ENCODE measurements around the gene PSMC3. TPM values are rescaled to one million over a fixed set of nuclear protein-coding genes. Genes with fewer than 3 reads are reported as not detected.

Gene PSMC3
- total and polyA plus RNA-seq, 2 of the 13 experiments (the other 11 are each of a cell fraction or from before 2014, with no cell fraction given), result 75.8 to 214 TPM

- TF ChIP-seq, protein P1, sequence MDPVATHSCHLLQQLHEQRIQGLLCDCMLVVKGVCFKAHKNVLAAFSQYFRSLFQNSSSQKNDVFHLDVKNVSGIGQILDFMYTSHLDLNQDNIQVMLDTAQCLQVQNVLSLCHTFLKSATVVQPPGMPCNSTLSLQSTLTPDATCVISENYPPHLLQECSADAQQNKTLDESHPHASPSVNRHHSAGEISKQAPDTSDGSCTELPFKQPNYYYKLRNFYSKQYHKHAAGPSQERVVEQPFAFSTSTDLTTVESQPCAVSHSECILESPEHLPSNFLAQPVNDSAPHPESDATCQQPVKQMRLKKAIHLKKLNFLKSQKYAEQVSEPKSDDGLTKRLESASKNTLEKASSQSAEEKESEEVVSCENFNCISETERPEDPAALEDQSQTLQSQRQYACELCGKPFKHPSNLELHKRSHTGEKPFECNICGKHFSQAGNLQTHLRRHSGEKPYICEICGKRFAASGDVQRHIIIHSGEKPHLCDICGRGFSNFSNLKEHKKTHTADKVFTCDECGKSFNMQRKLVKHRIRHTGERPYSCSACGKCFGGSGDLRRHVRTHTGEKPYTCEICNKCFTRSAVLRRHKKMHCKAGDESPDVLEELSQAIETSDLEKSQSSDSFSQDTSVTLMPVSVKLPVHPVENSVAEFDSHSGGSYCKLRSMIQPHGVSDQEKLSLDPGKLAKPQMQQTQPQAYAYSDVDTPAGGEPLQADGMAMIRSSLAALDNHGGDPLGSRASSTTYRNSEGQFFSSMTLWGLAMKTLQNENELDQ (CRISPR knock-in tag; IDR thresholded peaks at IDR 0.05; ENCODE audit: borderline replicate concordance), result no peak
- no peak for TF ChIP-seq NAIF1 (CRISPR knock-in tag; IDR thresholded peaks at IDR 0.05; ENCODE audit: borderline replicate concordance)
- no peak for TF ChIP-seq SNAPC2 (CRISPR knock-in tag; IDR thresholded peaks at IDR 0.05)
- no peak for TF ChIP-seq ZNF253 (CRISPR knock-in tag; IDR thresholded peaks at IDR 0.05; ENCODE audit: borderline replicate concordance)
- no peak for TF ChIP-seq ZNF713 (CRISPR knock-in tag; IDR thresholded peaks at IDR 0.05)
- TF ChIP-seq REXO4 (CRISPR knock-in tag; IDR thresholded peaks at IDR 0.05; ENCODE audit: borderline replicate concordance), result no peak
- no peak for TF ChIP-seq HNRNPH1 (optimal IDR thresholded peaks at IDR 0.05; ENCODE audit: low read depth, low read length)
- TF ChIP-seq PHF21A (CRISPR knock-in tag; IDR thresholded peaks at IDR 0.05), result no peak; the same call in 1 of the 2 replicates
- TF ChIP-seq JUN (CRISPR knock-in tag; IDR thresholded peaks at IDR 0.05), result 0 out of 2 replicates have a peak, but pooled peaks have one; percentile 15
- TF ChIP-seq ZNF629 (CRISPR knock-in tag; conservative IDR thresholded peaks at IDR 0.05), result peak; percentile 46
- TF ChIP-seq FOXK2 (IDR thresholded peaks at IDR 0.05), result no peak
- no peak for TF ChIP-seq ZNF143 (CRISPR knock-in tag; IDR thresholded peaks at IDR 0.05)
- TF ChIP-seq ARID3A (IDR thresholded peaks at IDR 0.05; ENCODE audit: low read depth, low read length), result 0 out of 2 replicates have a peak, but pooled peaks have one; percentile 12
- TF ChIP-seq PLRG1 (conservative IDR thresholded peaks at IDR 0.05), result no peak
- 0 out of 2 replicates have a peak, but pooled peaks have one; percentile 23 for TF ChIP-seq BORCS8-MEF2B (CRISPR knock-in tag; IDR thresholded peaks at IDR 0.05)
- TF ChIP-seq GATAD1 (CRISPR knock-in tag; IDR thresholded peaks at IDR 0.05), result no peak
- no peak for TF ChIP-seq SP2 (CRISPR knock-in tag; IDR thresholded peaks at IDR 0.05)
- no peak for TF ChIP-seq ZNF543 (CRISPR knock-in tag; IDR thresholded peaks at IDR 0.05)
- TF ChIP-seq ZNF136 (CRISPR knock-in tag; IDR thresholded peaks at IDR 0.05; ENCODE audit: low read depth), result no peak
- no peak for TF ChIP-seq MTF2 (CRISPR knock-in tag; IDR thresholded peaks at IDR 0.05; ENCODE audit: borderline replicate concordance)
- no peak; the same call in 1 of the 2 replicates for TF ChIP-seq ZIK1 (CRISPR knock-in tag; IDR thresholded peaks at IDR 0.05; ENCODE audit: borderline replicate concordance, low read depth)
- TF ChIP-seq ZNF430 (CRISPR knock-in tag; IDR thresholded peaks at IDR 0.05), result no peak
- no peak for TF ChIP-seq ETS1 (CRISPR knock-in tag; IDR thresholded peaks at IDR 0.05)
- no peak for TF ChIP-seq FOSL1 (CRISPR knock-in tag; IDR thresholded peaks at IDR 0.05; ENCODE audit: borderline replicate concordance)
- TF ChIP-seq NR1H2 (CRISPR knock-in tag; IDR thresholded peaks at IDR 0.05; ENCODE audit: borderline replicate concordance, low read depth), result no peak
- no peak for TF ChIP-seq ZBTB42 (CRISPR knock-in tag; IDR thresholded peaks at IDR 0.05)
- no peak for TF ChIP-seq ZNF570 (CRISPR knock-in tag; IDR thresholded peaks at IDR 0.05; ENCODE audit: borderline replicate concordance)
- no peak for TF ChIP-seq KLF12 (CRISPR knock-in tag; IDR thresholded peaks at IDR 0.05; ENCODE audit: borderline replicate concordance)
These were observed 11.6 kb upstream of the PSMC3 start (continued) for GRCh38 chr11:47437746-47438418.
